Globus pallidus (tissue), 1 donor: ENCODE data around the gene KRT86.
A peak's percentile ranks its signal among the peaks of the same experiment; 100 is the strongest.
"Not testable (repeated sequence)": the region's sequence is repeated elsewhere in the genome, so short reads cannot be mapped to it uniquely, and the experiment has no call there.

Source experiments
- DNase-seq: peaks from one replicate; pipeline ENCODE4 v3.0.0-alpha.2; 2015; ENCODE audit warnings: low spot score

The KRT86 gene

DNA sequence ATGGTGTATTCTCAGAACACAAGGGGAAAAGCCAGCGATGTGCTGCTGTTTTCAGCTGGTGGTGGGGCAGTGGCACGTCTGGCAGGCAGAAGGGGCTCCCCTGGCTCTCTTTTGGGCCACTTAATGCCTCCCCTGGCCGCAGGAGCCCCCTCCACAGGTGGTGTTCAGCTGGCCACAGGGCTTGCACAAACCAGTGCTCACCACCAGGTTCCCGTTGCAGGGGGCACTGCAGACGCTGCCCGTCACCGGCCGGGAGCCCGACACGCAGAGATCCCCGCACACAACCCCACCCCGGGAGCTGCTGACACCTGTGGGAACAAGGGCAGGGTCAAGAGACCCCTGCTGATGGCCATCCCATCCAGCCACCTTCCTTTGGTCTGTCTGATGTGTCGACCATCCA, 40.1 kb downstream of the KRT86 start:
- DNase-seq, result no peak

GRCh38 chr12:52315721-52316120, 41.3 kb downstream of the KRT86 start:
- not testable (repeated sequence) for DNase-seq

- no peak for DNase-seq
These were observed 41.8 kb downstream of the KRT86 start for GRCh38 chr12:52316290-52316689.

DNA sequence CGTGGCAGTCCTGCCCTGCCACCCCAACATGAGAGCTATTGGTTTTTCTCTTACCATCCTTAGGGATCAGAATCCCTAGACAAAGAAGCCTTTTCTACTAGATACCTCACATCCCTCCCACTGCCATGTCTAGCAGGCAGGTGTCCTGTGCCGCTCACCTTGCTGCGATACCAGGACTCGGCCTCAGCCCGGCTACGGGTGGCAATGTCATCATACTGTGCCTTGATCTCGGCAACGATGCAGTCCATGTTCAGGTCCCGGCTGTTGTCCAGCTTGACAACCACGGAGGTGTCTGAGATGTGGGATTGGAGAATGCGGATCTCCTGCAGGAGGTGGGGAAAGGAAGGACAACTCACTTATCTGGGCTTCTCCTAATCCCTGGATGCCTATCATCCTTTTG, 42.3 kb downstream of the KRT86 start:
- no peak for DNase-seq

GRCh38 chr12:52317468-52318052, 43.1 kb downstream of the KRT86 start:
- no peak for DNase-seq

GRCh38 chr12:52318241-52318990, 44.0 kb downstream of the KRT86 start:
- no peak for DNase-seq

- no peak for DNase-seq
These were observed 44.7 kb downstream of the KRT86 start for GRCh38 chr12:52319097-52319496.

GRCh38 chr12:52320784-52321400, 46.4 kb downstream of the KRT86 start, which contains the start of gene KRT83:
Gene KRT83, minus strand, starts transcription at chr12:52321398. Its CDS starts 63 bp downstream, at chr12:52321335.
- DNase-seq, result no peak

GRCh38 chr12:52321418-52321817, 47.0 kb downstream of the KRT86 start:
- peak; percentile 72 for DNase-seq

DNA sequence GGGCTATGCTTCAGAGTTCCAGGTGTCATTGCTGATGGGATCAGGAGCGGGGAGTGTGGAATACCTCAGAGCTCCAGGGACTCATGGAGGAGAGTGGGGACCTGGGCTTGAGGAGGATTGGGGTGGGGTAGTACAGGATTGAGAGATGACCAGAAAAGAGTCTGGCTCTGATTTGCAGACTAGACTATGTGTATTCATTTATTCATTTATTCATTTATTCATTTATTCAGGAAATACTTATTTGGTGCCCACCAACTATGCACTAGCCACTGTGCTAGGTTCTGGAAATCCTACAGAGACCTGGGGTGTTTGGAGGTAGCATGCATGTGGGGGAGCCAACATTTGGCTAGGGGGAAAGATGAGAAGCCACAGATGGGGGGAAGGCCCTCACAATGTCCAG, 47.6 kb downstream of the KRT86 start:
- no peak for DNase-seq

- no peak for DNase-seq
These were observed 48.6 kb downstream of the KRT86 start for GRCh38 chr12:52323001-52323400.

DNA sequence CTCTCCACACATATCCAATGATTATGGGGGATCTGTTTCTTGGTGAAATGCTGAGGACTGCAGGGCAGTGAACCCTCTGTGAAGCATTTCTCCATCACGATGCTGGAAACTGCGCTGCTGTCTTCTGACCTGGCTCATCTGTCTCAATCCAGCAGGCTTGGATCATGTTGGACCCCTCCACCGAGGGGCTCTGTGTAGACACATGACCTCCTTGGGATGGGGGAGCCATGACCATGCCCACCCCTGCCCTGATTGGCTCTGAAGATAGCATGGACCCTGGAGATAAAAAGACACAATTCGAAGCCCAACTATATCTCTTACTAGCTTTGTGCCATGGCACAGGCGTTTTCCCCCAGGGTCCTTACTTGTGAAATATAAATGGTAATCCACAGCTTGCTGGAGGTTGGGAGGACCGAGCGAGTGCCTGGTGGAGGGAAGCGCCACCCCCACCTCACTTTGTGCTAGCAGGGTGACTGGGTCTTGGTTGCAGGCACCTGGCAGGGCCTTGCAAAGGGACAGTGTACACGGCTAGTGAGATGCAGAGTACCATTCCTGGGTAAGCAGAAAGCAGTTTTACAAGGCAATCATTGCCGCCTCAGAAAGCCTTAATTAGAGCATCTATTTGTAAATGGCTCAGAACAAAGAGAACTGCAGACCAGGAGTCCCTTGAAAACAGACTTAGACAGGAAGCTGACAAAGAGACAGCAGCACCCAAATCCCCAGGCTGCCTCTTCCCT, 49.1 kb downstream of the KRT86 start:
- no peak for DNase-seq

DNA sequence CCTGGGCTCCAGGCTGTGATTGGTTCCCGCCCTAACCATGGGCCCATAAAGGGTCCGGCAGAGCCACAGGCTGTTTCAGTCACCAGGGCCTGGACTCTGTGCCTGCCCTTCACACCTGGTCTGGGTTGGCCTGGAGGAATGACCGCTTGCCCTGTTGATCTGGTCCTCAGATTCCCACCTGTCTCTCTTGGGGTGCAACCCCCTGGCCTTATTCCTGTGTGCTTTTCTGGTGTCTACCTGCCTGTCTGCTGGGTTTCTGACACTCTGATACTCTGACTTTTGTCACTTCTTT, 49.7 kb downstream of the KRT86 start:
- no peak for DNase-seq

GRCh38 chr12:52327052-52327829, 52.8 kb downstream of the KRT86 start:
- DNase-seq, result peak; percentile 85

DNA sequence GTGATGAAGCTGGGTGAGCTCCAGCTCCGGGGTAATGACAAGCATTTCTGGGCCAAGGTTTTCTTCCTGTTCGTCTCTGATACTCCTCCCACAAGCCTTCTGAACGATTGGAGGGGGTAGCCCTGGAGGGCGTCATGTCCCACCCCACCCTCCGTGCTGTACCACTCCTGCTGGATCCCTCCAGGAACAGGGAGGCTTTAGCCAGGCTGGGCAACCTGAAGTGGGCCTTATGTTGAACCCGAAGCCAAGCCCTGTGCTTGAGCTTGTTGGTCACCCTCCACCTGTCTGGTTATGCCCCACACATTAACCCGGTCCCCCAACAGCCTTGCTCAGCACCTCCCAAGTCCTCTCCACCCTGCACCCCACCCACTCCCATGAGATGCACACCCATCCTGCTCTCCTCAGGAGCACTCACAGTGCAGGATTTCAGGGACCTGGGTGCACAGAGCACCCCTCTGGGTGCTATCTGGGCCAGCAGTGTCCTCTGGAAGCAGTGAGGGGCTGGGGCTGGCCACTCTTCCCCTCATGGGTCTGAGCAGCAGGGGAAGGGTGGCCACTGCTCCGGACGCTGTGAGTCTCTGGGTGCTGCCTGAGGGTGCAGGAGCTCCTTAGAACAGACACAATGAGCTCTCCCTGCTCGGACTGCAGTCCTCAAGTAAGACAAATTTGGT, 53.5 kb downstream of the KRT86 start:
- DNase-seq, result no peak

DNA sequence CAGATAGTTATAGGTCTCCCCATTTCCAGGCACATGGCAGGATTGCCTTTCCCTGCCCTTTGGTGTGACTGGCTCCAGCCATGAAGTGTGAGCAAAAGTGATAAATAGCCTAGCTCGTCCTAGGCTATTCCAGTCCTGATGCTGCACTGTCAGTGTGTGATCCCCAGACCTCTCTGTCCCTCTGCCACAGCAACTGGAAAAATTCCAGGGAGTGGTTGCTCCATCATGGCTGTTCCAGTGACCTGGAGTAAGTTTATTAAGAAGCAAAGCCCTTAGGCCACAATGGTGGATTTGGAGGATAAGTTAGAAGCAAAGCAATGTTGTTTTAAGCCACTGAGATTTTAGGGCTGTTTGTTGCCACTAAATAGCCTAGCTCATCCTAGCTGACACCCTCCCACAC, 56.6 kb downstream of the KRT86 start:
- DNase-seq, result no peak

DNA sequence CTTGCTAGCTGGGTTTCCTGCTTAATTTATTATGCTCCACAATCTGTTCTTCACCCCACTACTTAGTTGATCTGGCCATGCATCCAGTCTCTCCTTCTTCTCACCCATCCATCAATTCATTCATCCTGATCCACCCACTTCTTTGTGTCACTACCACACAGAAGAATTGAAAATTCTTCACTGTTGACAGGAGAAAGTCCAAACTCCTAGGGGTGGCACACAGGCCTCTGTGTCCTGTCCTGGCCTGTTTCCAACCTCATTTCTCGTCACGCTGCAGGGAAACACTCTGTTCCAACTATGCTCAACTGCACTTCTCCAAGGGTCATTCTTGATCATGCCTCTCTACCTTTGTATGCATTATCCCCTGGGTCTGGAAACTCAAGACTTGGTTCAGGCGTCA, 57.4 kb downstream of the KRT86 start:
- no peak for DNase-seq

- no peak for DNase-seq
These were observed 57.9 kb downstream of the KRT86 start for GRCh38 chr12:52332381-52332780.

- DNase-seq, result no peak
These were observed 58.9 kb downstream of the KRT86 start for GRCh38 chr12:52333321-52333720.

DNA sequence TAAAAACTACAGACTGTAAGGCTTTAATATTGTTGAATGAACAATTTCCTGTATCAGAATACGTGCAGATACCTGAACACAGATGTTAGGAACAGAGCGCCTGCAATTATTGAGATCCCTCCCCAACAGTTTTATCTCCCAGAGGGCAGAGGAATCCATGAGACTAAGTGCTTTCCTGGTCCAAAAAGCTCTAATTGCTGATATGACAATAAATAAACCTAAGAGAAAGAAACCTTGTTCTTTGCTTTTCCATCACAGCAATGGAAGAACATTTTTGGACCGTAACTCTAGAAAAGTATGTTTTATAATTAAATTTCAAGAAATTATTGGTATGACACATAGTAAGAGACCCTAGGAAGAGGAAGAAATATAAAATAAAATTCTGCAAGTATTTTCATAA, 59.7 kb downstream of the KRT86 start:
- no peak for DNase-seq

DNA sequence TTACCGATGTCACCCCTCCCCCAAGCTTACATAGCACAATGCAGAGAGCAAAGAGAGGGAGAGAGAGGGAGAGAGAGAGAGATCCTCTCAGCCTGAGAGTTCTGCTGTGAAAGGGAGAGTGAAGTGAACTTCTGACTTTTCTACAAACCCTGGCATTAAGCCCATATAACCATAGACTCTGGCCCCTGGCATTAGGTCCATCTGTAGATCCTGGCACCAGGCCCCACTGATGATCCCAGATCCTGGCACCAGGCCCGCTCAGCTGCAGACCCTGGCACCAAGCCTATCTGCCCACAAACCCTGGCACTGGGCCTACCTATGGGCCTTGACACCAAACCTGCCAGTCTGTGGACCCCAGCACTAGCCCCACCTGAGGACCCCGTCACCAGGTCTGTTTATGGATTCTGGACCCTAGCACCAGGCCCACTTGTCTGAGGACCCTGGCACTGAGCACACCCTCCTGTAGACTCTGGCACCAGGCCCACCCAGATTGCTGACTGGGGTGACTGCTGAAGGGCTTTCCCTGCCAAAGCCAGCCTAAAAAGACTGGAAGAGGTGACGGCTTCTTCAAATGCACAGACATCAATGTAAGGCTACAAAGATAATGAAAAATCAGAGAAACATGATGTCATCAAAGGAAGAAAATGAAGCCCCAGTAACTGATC, 61.3 kb downstream of the KRT86 start:
- DNase-seq, result no peak
